HuH-7.5 (cell line): ENCODE measurements around the gene NEIL1.
"Not testable (repeated sequence)": the region's sequence is repeated elsewhere in the genome, so short reads cannot be mapped to it uniquely, and the experiment has no call there.

Experiments used
- DNase-seq: peaks from one replicate; pipeline ENCODE4 v3.0.0; 2011; ENCODE audit warnings: low spot score

Gene NEIL1, protein sequence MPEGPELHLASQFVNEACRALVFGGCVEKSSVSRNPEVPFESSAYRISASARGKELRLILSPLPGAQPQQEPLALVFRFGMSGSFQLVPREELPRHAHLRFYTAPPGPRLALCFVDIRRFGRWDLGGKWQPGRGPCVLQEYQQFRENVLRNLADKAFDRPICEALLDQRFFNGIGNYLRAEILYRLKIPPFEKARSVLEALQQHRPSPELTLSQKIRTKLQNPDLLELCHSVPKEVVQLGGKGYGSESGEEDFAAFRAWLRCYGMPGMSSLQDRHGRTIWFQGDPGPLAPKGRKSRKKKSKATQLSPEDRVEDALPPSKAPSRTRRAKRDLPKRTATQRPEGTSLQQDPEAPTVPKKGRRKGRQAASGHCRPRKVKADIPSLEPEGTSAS

DNA sequence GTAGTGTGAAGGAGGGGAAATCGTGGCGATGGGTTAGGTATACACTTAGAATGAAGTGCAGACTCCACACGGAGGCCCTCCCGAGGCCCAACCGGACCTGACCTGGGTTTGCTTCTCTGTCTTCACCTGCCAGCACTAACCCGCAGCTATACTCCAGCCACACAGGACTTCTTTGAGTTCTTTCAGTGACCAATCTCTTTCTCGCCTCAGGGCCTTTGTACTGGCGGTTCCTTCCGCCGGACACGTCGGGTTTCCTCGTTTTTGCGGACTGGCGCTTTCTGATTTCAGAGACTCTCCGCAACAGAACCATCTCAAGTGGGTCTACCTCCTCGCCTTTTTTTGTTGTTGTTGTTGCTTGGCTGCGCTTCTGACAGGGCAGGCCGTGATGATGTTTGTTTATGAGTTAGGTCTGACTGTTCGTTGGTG is at the start of gene NEIL1:
TSS of gene NEIL1 (plus strand) at position 244 of the 426 bp plus-strand sequence. CDS start 1,867 bp downstream, outside the sequence.
- DNase-seq: no peak

DNA sequence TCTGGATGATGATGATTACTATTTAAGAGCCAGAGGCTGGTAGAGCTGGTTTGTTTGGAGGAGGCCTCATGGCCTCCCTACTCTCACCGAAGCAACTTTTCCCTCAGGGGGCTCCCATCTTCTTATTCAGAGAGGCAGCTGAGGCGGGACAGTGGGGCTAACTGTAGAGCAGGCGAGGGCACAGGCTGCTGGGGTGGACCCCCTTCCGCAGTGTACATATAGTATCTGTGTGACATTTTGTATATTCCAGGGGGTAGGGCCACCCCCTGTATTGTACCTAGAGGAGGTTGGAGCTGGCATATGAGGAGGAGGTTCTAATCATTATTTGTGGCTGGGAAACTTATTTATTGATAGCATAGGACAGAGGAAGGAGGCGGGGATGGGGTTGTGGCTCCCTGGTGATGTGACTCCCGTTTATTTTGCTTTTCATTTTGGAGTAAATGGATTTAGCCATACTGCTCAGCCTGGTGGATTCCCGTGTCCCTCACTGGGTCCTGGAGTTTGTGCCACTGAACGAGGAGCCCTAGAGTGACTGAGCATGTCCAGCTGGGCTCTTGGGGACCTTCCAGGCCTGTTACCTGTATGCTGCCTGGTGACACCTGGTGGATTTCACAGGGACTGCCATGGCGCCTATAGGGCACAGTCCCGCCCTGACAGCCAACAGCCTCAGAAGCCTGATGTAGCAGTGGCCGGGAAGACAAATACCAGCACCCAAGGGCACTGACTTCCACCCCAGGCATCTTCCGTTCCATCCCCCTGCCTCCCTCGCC is 48.1 kb upstream of the NEIL1 start:
- not testable (repeated sequence) for DNase-seq

DNA sequence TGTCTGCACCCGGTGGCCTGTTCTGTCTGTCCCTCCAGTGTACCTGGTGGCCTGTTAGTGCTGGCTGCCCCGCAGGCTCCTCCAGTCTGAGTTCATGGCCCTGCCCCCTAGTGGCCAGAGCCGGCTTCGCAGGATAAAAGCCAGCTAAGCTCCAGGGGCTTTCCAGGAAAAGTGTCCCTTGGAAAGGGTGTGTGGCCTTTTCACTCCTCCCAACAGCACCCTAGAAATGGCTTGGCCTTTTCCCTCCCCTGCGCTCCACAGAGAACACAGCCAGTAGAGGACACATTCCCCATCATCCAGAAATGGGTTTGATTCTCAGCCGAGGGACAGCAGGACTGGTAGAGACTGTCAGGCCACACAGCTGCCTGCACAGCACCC is 47.5 kb upstream of the NEIL1 start:
- DNase-seq: not testable (repeated sequence)

DNA sequence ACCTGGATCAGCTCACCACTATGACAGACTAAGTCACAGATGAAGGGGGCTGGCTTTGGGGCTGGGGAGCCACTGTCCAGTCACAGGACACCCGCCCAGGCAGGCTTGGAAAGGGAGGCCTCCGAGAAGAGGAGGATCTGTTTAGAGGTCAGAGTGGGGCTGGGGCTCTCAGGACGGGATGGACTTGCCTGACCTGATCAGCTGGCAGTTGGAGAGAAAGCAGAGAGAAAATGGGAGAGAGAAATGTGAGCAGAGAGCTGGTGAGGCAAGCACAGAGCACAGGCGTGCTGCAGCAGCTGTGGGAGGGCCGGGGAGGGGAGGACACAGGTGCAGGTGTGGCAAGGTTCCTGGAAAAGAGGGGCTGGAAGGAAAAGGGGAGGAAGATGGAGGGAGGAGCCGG is 46.8 kb upstream of the NEIL1 start:
- not testable (repeated sequence) for DNase-seq

DNA sequence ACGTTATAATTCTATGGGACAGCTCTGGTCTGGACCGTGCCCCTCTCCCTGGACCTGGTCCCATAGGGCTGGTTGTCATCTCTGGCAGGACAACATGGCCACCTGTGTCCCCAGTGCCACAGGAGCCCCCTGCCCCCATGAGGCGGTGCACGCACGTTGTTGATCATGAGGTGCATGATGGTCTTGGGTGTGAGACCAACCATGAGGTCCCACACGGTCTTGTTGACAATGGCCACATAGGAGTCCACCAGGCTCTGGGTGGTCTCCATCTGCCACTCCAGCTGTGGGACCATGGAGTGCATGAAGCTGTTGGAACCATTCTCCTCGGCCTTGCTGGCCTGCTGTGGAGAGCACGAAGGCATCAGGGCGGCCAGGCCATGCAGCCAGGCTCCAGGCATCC is 44.5 kb upstream of the NEIL1 start:
- no peak for DNase-seq

DNA sequence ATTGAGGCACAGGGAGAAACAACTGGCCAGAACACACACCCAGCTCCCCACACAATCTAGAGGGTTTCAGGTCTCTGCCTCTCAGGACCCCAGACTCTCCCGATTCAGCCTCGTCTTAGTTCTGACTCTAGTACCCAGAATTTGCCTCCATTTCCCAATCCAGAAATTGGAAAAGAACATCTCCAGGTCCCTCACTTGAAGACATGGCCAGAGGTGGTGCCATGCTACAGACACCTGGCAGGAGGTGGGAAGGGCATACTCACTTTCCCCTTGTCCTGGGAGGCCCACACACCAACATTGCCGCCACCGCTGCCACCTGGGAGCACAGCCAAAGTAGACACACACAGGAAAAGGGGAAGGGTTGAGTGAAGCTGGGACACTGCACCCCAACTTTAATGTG is 44.1 kb upstream of the NEIL1 start:
- not testable (repeated sequence) for DNase-seq

DNA sequence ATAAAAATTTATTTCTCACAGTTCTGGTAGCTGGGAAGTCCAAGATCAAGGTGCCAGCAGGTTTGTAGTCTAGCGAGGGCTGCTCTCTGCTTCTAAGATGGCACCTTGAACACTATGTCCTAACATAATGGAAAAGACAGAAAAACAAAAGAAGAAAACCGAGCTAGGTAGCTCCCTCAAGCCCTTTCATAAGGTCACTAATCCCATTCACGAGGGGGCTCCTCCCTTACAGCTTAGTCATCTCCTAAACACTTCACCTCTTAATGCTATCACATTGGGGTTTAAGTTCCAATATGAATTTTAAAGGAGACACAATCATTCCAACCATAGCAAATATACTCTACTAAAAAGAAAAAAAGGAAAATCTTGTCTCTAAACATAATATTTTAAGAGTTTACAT is 40.7 kb upstream of the NEIL1 start:
- no peak for DNase-seq

DNA sequence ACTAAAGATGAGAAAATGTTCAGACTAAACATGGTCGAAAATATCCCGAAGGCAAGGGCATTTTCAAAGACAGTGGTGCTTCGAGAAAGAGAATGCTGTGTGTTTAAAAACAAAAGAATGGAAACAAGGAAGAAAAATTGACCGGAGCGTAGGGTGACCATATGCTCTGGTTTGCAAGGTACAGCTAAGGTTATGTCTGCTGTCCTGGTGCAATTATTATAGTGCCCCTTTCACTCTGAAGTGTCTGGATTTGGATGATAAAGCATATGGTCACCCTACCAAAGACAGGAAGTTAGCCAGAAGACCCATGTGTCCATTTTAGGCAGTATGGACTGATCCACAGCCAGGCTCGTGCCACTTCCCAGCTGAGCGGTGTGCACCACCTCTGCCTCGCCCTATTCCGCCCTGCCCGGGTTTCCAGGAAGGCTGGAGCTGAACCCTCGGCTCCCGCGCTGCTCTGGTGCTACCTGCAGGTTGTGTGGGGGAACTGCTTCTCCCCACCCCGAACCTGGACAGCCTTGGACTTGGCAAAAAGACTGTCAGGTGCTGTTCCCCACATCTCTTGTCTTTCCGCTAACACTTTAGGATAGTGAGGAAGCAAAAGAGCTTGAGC is 39.0 kb upstream of the NEIL1 start:
- DNase-seq: peak; percentile 94

DNA sequence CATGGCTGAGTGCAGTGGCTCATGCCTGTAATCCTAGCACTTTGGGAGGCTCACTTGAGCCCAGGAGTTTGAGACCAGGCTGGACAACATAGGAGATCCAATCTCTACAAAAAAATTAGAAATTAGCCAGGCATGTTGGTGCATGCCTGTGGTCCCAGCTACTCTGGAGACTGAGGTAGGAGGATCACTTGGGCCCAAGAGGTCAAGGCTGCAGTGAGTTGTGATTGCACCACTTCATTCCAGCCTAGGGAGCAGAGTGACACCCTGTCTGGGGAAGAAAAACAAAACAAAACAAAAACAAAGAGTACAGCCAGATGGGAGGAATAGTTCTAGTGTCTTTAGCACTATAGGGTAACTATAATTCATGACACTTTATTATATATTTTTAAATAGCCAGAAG is 37.1 kb upstream of the NEIL1 start:
- no peak for DNase-seq

DNA sequence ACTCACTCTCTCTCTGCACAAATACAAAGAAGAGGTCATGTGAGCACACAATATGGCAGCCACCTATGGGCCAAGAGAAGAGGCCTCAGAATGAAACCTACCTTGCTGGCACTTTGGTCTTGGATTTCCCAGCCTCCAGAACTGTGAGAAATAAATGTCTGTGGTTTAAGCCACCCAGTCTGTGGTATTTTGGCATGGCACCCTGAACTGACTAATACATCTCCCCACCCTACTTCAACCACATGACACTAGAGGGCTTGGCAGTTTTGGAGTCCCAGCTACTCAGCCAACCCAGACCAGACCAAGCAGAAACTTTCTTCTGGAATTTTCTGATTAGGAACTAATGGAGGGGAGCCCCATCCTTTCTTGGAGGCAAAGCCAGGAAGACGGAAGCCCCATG is 34.3 kb upstream of the NEIL1 start:
- not testable (repeated sequence) for DNase-seq

DNA sequence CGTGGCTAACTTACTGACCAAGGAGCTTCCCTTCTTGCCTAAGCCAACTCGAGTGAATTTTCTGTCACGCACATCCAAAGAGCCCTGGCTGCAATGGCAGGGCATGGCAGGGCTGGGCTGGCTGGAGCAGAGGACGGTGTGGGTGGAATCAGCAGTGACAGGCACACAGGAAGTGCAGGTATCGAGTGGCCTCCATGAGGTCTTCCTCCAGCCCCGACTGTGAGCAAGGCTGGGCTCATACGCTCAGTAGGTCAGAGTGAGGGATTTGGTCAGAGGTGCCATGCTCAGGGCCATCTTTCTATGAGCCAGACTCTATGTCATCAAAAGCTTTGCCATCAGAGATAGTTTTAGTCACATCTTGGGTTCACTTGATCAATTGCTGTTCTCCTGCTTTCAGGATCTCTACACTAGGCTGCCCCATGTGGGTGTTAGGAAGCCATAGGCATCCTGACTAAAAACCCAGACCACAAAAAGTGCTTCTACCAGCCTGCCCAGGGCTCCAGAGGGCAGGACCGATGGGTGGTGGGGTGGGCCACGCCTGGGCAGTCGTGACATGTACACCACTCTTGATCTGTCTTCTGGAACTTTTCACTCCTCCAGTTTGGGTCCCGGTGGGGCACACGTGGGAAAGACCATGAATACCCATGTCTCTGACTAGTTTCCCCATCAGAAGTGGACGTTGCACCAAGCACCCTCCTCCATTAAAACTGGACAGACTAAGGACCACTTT is 33.6 kb upstream of the NEIL1 start:
- DNase-seq: no peak

DNA sequence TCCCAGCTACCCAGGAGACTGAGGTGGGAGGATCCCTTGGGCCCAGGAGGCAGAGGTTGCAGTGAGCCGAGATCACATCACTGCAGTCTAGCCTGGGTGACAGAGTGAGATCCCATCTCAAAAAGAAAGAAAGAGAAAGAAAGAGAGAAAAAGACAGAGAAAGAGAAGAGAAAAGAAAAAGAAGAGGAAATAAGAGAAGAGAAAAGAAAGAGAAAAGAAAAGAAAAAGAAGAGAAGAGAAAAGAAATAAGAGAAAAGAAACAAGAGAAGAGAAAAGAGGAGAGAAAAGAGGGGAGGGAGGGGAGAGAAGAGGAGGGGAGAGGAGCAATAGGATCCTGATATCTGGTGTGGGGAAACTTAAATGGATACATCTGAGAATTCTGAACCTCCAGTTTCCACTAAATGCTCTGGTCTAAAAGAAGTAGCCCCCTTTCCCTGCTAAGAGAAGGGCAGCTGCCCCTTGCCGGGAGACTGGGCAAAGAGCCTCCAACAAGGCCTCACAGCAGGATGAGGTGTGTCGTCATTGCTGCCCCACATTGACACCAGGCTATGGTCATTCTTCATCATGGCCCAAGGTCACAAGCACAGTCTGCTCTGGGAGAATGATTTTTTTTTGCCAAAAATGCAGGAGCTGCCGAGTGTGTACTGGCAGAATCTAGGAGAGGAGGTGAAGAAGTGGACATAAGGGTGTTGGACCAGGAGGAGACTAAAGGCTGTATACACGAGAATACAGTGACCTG is 32.1 kb upstream of the NEIL1 start:
- no peak for DNase-seq

DNA sequence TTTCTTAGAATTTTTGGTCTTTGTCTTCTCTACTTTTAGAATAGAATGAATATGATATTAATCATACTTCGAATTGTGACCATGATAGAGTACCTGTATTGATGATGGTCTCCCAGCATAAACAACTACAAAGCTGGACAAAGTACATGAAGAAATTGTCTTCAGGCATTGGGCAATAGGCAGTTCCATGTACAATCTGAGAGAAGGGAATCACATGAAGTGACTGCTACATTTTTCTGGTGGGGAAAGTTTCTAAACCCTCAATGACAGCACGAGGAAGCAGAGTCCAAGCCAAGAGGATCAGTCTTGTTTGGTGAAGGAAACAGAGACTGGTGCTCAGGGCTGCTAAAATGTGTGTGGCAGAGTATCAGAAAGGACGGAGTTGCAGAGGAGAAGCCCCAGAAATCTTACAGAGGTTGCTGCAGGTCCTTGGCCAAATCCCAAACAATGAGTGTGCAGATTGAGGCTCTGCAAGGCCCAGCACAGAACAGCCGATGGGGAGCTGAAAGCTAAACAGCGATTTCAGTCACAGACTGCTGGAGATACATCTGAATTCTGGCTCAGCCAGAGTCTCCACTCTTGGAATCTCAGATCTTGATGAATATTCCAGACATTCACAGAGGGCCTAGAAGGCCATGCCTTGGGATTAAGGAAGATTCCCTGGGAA is 27.5 kb upstream of the NEIL1 start:
- DNase-seq: not testable (repeated sequence)

DNA sequence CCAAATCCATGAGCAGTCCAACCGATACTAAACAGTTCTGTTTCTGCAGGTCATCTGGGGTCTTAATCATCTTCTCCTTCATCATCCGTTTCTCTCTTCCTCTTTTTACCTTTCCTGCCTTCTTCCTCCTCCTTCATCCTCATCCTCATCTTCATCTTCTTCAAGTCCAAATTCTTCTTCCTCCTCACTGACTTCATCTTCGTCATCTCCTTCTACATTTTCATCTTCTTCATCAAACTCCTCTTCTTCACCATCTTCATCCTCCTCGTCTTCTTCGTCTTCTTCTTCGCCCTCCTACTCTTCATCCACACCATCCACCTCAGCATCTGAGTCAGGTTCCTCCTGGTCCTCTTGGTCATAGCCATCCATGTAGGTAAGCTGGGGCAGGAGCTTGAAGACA is 25.1 kb upstream of the NEIL1 start:
- DNase-seq: no peak

DNA sequence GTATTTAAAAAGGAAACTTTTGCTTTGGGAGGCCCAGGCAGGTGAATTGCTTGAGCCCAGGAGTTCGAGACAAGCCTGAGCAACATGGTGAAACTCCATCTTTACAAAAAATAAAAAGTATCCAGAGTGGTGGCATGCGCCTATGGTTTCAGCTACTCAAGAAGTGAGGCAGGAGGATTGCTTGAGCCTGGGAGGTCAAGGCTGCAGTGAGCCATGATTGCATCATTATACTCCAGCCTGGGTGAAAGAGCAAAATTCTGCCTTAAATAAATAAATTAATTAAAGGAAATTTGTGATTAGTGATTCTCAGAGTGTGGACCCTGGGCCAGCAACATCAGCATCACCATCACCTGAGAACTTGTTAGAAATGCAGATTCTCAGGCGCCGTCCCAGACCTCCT is 20.9 kb upstream of the NEIL1 start:
- no peak for DNase-seq

DNA sequence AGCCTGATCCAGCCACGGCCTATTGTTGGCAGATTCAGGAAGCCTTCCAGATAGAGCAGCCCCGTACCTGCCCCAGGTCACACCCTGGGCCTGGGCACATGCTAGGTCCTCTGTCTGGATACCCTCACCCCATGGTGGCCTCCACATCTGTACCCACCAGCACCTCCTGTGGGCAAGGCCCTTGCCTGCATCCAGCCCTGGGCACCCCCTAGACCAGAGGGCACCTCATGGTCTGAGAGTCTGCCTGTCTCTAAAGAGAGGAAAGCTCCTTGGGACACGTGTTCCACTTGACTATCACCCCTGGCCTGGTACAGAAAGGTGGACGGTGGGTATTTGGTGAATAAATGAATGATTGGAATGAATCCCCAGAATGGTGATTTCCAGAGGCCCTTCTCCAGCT is 19.8 kb upstream of the NEIL1 start:
- no peak for DNase-seq

DNA sequence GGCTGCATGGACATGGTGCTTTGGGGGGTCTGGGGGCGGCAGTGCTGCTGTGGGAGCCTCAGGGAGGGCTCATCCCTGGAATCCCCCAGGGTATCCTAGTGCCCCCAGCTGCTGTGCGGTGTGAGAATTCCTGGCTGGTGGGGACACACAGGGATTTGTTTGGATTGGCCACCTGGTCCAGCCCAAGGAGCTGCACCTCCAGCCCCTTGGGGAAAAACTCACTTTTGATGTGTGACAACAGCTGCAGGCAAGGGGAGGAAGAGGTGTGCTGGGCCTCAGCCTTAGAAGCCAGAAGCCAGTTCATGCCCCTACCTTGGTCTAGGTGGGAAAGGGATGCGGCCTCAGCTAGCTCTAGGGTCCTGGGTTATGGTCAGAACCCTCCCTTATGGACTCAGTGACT is 19.3 kb upstream of the NEIL1 start:
- DNase-seq: no peak

DNA sequence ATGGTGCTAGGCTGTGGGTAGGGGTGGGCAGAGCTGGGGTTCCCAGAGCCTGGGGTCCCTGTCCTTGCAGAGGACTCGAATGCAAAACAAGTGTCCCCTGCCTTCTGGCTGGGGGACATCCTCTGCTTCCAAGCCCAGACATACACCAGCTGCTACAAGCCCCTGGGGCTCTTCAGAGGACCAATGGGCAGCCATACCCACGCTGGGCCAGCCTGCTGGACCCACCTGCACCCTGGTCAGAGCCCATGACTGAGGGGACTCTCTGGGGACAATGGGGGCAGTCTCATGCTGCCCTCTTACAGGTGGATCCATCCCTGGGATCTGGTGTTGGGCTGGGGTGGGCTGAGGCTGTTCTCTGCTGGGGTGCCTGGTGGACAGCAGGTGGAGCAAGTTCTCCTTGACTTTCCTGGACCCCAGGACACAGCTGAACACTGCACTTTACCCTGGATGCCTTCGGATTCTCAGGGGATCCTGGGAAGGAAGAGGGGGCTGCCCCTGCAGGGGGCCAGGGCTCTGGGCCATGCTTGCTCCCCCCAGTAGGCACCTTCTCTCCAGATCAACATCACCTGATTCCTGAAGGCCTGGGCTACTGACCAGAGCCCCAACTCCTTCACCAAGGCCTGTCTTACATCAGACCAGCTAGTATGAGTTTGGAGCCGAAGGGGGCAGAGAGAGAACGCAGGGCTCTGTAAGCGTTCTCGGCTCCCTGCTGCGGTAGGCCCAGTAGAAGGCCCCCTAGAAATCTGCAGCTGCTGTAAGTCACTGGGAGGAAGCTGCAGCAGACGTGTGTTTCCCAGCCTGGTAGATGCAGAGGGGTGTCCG is 18.1 kb upstream of the NEIL1 start:
- no peak for DNase-seq

DNA sequence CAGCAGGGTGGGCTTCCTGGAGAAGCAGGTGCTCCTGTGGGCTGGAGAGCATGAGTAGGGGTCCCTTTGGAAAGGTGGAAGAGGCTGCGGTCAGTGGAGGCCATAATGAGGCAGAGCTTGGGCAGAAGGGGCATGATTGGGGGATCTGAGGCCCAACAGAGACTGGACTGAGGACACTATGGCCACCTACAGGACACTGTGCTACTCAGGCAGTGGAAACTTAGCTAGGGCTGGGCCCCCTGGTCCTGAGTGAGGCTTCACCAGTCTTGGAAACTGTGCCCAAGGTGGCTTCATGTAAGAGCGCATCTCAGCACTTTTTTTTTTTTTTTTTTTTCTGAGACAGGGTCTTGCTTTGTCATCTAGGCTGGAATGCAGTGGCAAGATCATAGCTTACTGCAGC is 17.3 kb upstream of the NEIL1 start:
- no peak for DNase-seq

DNA sequence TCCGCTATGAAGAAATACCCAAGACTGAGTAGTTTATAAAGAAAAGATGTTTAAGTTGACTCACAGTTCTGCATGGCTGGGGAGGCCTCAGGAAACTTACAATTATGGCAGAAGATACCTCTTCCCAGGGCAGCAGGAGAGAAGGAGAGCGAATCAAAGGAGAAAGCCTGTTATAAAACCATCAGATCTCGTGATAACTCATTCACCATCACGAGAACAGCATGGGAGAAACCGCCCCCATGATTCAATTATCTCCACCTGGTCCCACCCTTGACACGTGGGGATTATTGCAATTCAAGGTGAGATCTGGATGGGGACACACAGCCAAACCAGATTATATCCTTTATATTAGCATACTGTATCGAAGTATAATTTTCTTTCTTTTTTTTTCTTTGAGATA is 14.7 kb upstream of the NEIL1 start:
- not testable (repeated sequence) for DNase-seq
